RWPE2 (cell line): ENCODE measurements around the gene F2RL3.

ENCODE experiments used
- ATAC-seq: fragments of 200-7000 bp; cut with Tn5 transposase; 3 replicates; pipeline ENCODE4 v1.9.1; 2021; ENCODE audit warnings: low read depth
- DNase-seq: peaks from one replicate; pipeline ENCODE4 v3.0.0-alpha.2; 2020; ENCODE audit warnings: low spot score
- H3K27ac ChIP-seq: fragments of 450-650 bp; 2 replicates; pipeline ENCODE4 v1.5.1; 2017; ENCODE audit warnings: mild to moderate bottlenecking; ENCODE audit not compliant: poor library complexity, severe bottlenecking
- H3K27me3 ChIP-seq: fragments of 250-450 bp; sonication (Bioruptor Pico); 2 replicates; pipeline ENCODE4 v1.5.1; 2021; ENCODE audit warnings: mild to moderate bottlenecking, moderate library complexity; ENCODE audit not compliant: insufficient read depth, poor library complexity, severe bottlenecking
- H3K36me3 ChIP-seq: fragments of 250-450 bp; sonication (Bioruptor Pico); 2 replicates; pipeline ENCODE4 v1.5.1; 2020; ENCODE audit warnings: low read depth, mild to moderate bottlenecking, moderate library complexity
- H3K4me1 ChIP-seq: fragments of 250-450 bp; sonication (Bioruptor Pico); 2 replicates; pipeline ENCODE4 v1.5.1; 2021; ENCODE audit warnings: mild to moderate bottlenecking, moderate library complexity; ENCODE audit not compliant: insufficient read depth, poor library complexity, severe bottlenecking
- H3K4me3 ChIP-seq: fragments of 250-450 bp; sonication (Bioruptor Pico); 2 replicates; pipeline ENCODE4 v1.5.1; 2021; ENCODE audit warnings: mild to moderate bottlenecking, moderate library complexity; ENCODE audit not compliant: severe bottlenecking
- H3K9me3 ChIP-seq: fragments of 250-450 bp; sonication (Bioruptor Pico); 2 replicates; pipeline ENCODE4 v1.5.1; 2021; ENCODE audit warnings: mild to moderate bottlenecking, moderate library complexity; ENCODE audit not compliant: severe bottlenecking
- TF ChIP-seq, protein P1 (sequence below): fragments of 450-650 bp; IDR thresholded peaks from one replicate; pipeline ENCODE4 v1.5.1; 2017; ENCODE audit warnings: mild to moderate bottlenecking, moderate library complexity; ENCODE audit not compliant: poor library complexity, severe bottlenecking

F2RL3 gene

DNA sequence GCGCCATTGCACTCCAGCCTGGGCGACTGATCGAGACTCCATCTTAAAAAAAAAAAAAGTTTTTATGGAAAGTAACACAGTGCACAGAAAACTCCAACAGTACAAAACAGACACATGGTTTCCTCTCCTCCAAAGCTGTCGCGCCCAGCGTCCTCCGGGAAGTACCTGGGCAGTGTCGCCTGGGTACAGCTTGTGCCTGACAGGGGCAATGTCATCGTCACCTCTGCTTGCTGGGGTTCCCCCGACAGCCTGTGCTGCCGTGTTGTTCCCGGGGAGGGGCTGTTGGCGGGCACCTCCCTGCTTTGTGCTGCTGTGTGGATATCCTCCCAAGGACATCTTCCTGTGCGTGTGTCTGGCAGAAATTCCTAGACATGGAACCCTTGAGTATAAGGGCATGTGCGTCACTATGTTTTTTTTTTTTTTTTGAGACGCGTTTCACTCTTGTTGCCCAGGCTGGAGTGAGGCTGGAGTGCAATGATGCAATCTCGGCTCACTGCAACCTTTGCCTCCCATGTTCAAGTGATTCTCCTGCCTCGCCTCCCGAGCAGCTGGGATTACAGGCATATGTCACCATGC, 2.4 kb upstream of the F2RL3 start:
- ATAC-seq (no peak), DNase-seq (no peak)
- H3K9me3 ChIP-seq, result peaks cover 11% of the 10 kb centered on the region
- H3K4me3 ChIP-seq, result no peak overlapping the region
- H3K36me3 ChIP-seq, result no peaks in the 10 kb centered on the region
- H3K27me3 ChIP-seq, result no peaks in the 10 kb centered on the region
- TF ChIP-seq, protein P1, sequence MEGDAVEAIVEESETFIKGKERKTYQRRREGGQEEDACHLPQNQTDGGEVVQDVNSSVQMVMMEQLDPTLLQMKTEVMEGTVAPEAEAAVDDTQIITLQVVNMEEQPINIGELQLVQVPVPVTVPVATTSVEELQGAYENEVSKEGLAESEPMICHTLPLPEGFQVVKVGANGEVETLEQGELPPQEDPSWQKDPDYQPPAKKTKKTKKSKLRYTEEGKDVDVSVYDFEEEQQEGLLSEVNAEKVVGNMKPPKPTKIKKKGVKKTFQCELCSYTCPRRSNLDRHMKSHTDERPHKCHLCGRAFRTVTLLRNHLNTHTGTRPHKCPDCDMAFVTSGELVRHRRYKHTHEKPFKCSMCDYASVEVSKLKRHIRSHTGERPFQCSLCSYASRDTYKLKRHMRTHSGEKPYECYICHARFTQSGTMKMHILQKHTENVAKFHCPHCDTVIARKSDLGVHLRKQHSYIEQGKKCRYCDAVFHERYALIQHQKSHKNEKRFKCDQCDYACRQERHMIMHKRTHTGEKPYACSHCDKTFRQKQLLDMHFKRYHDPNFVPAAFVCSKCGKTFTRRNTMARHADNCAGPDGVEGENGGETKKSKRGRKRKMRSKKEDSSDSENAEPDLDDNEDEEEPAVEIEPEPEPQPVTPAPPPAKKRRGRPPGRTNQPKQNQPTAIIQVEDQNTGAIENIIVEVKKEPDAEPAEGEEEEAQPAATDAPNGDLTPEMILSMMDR, result no peak
- H3K4me1 ChIP-seq, result peaks cover 13% of the 10 kb centered on the region
- no peak overlapping the region for H3K27ac ChIP-seq

- ATAC-seq (no peak), DNase-seq (no peak)
- H3K9me3 ChIP-seq, result peaks cover under 1% of the 10 kb centered on the region
- H3K4me3 ChIP-seq, result no peak overlapping the region
- peaks cover 13% of the 10 kb centered on the region for H3K4me1 ChIP-seq
- H3K27me3 ChIP-seq, result no peaks in the 10 kb centered on the region
- H3K36me3 ChIP-seq, result no peaks in the 10 kb centered on the region
- no peak overlapping the region for H3K27ac ChIP-seq
- TF ChIP-seq, protein P1, result no peak
Observed at GRCh38 chr19:16887353-16888265, 1.2 kb upstream of the F2RL3 start.

DNA sequence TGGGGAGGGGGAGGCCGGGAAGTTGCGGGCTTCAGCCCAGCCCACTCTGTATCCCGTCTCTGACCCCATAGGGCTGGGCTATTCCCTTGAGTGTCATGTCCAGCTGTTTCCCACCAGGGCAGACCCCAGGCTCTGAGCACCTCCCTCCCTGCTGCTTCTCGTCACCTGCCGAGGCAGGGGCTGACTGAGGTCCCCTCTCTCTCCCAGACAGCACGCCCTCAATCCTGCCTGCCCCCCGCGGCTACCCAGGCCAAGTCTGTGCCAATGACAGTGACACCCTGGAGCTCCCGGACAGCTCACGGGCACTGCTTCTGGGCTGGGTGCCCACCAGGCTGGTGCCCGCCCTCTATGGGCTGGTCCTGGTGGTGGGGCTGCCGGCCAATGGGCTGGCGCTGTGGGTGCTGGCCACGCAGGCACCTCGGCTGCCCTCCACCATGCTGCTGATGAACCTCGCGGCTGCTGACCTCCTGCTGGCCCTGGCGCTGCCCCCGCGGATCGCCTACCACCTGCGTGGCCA, 625 bp downstream of the F2RL3 start:
- DNase-seq (no peak), ATAC-seq (no peak)
- Histone ChIP-seq H3K27ac (no peak overlapping the region), H3K4me1 (no peaks in the 10 kb centered on the region), H3K4me3 (no peak overlapping the region), H3K9me3 (no peaks in the 10 kb centered on the region), H3K27me3 (no peaks in the 10 kb centered on the region), H3K36me3 (no peaks in the 10 kb centered on the region)
- TF ChIP-seq, protein P1, result no peak

DNA sequence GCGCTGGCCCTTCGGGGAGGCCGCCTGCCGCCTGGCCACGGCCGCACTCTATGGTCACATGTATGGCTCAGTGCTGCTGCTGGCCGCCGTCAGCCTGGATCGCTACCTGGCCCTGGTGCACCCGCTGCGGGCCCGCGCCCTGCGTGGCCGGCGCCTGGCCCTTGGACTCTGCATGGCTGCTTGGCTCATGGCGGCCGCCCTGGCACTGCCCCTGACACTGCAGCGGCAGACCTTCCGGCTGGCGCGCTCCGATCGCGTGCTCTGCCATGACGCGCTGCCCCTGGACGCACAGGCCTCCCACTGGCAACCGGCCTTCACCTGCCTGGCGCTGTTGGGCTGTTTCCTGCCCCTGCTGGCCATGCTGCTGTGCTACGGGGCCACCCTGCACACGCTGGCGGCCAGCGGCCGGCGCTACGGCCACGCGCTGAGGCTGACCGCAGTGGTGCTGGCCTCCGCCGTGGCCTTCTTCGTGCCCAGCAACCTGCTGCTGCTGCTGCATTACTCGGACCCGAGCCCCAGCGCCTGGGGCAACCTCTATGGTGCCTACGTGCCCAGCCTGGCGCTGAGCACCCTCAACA, 1.2 kb downstream of the F2RL3 start:
- no peak overlapping the region for H3K27ac ChIP-seq
- H3K4me1 ChIP-seq, result no peaks in the 10 kb centered on the region
- no peaks in the 10 kb centered on the region for H3K36me3 ChIP-seq
- ATAC-seq, result no peak
- no peak overlapping the region for H3K4me3 ChIP-seq
- no peak for DNase-seq
- H3K9me3 ChIP-seq, result no peaks in the 10 kb centered on the region
- no peaks in the 10 kb centered on the region for H3K27me3 ChIP-seq
- TF ChIP-seq, protein P1, result no peak
